ENCODE measurements around the gene CCBE1.

Gene CCBE1

GRCh38 chr18:59569390-59569791, 127.8 kb downstream of the CCBE1 start:
- DNase-seq (ENCODE audit: low spot score): no peak

- no peak for DNase-seq (ENCODE audit: low spot score)
These were observed 129.8 kb downstream of the CCBE1 start for GRCh38 chr18:59567431-59567830.

GRCh38 chr18:59566533-59566971, 130.7 kb downstream of the CCBE1 start:
- no peak for DNase-seq (ENCODE audit: low spot score)

- no peak for DNase-seq (ENCODE audit: low spot score)
These were observed 131.3 kb downstream of the CCBE1 start for GRCh38 chr18:59565957-59566356.

- no peak for DNase-seq (ENCODE audit: low spot score)
These were observed 132.7 kb downstream of the CCBE1 start for GRCh38 chr18:59564561-59564960.

- no peak for DNase-seq (ENCODE audit: low spot score)
These were observed 133.9 kb downstream of the CCBE1 start for GRCh38 chr18:59563176-59563785.

- DNase-seq (ENCODE audit: low spot score): no peak
These were observed 134.5 kb downstream of the CCBE1 start for GRCh38 chr18:59562751-59563150.

- DNase-seq (ENCODE audit: low spot score): no peak
These were observed 135.6 kb downstream of the CCBE1 start for GRCh38 chr18:59561612-59562011.

- DNase-seq (ENCODE audit: low spot score): no peak
These were observed 136.7 kb downstream of the CCBE1 start for GRCh38 chr18:59560556-59560955.

GRCh38 chr18:59559528-59559927, 137.7 kb downstream of the CCBE1 start:
- no peak for DNase-seq (ENCODE audit: low spot score)

- no peak for DNase-seq (ENCODE audit: low spot score)
These were observed 141.1 kb downstream of the CCBE1 start for GRCh38 chr18:59555995-59556659.

GRCh38 chr18:59554796-59555335, 142.4 kb downstream of the CCBE1 start:
- DNase-seq (ENCODE audit: low spot score): no peak

- no peak for DNase-seq (ENCODE audit: low spot score)
These were observed 143.9 kb downstream of the CCBE1 start for GRCh38 chr18:59553273-59553870.

- DNase-seq (ENCODE audit: low spot score): no peak
These were observed 145.2 kb downstream of the CCBE1 start for GRCh38 chr18:59551902-59552635.

GRCh38 chr18:59550174-59550516, 147.1 kb downstream of the CCBE1 start:
- no peak for DNase-seq (ENCODE audit: low spot score)

GRCh38 chr18:59549503-59550173, 147.6 kb downstream of the CCBE1 start:
- no peak for DNase-seq (ENCODE audit: low spot score)

- no peak for DNase-seq (ENCODE audit: low spot score)
These were observed 149.5 kb downstream of the CCBE1 start for GRCh38 chr18:59547581-59548182.

GRCh38 chr18:59546188-59546587, 151.0 kb downstream of the CCBE1 start:
- no peak for DNase-seq (ENCODE audit: low spot score)

- no peak for DNase-seq (ENCODE audit: low spot score)
These were observed 156.4 kb downstream of the CCBE1 start for GRCh38 chr18:59540780-59541179.

GRCh38 chr18:59540346-59540745, 156.9 kb downstream of the CCBE1 start:
- no peak for DNase-seq (ENCODE audit: low spot score)

GRCh38 chr18:59539108-59539507, 158.1 kb downstream of the CCBE1 start:
- no peak for DNase-seq (ENCODE audit: low spot score)

GRCh38 chr18:59537579-59537978, 159.6 kb downstream of the CCBE1 start:
- DNase-seq (ENCODE audit: low spot score): no peak
